Measurements from ENCODE around the gene AGAP2.
"Not testable (repeated sequence)": the region's sequence is repeated elsewhere in the genome, so short reads cannot be mapped to it uniquely, and the experiment has no call there.

Gene AGAP2

GRCh38 chr12:57738661-57739237 is at the start of gene AGAP2:
Gene AGAP2 (minus strand): TSS chr12:57738742. CDS start chr12:57738246, 496 bp downstream.
- no peak for DNase-seq

- no peak for DNase-seq
These were observed 45.3 kb upstream of the AGAP2 start for GRCh38 chr12:57783861-57784260.

DNA sequence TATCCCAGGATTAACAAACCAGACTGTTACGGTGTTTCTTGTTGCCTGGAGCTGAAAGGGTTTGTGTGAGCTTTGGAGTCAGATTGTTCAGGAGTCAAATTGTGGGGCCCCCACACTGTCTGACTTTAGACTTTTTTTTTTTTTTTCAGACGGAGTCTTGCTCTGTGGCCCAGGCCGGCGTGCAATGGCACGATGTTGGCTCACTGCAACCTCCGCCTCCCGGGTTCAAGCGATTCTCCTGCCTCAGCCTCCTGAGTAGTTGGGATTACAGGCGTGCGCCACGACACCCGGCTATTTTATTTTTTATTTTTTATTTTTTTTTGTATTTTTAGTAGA is 44.9 kb upstream of the AGAP2 start:
- no peak for DNase-seq

GRCh38 chr12:57782608-57783465 is 44.3 kb upstream of the AGAP2 start, which contains the start of gene TSFM:
Gene TSFM (plus strand): TSS chr12:57782787. CDS start chr12:57782802, 15 bp downstream.
- peak; percentile 93 for DNase-seq

DNA sequence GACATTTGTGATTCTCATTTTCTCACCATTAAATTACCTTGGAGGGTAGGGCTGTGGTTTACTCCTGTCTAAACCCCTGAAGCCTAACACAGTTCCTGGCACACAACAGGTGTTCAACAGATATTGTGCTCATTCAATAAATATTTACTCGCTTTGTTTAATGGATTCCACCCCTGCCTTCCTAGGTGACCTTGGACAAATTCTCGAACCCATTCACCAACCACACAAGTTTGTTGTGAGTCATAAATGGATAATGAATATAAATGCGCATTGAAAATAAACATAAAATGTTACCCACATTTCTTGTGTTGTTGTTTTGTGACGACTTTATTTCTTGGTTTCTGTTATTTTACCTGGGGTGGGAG is 43.7 kb upstream of the AGAP2 start:
- DNase-seq, result no peak

GRCh38 chr12:57781801-57782200 is 43.3 kb upstream of the AGAP2 start:
- DNase-seq, result no peak

DNA sequence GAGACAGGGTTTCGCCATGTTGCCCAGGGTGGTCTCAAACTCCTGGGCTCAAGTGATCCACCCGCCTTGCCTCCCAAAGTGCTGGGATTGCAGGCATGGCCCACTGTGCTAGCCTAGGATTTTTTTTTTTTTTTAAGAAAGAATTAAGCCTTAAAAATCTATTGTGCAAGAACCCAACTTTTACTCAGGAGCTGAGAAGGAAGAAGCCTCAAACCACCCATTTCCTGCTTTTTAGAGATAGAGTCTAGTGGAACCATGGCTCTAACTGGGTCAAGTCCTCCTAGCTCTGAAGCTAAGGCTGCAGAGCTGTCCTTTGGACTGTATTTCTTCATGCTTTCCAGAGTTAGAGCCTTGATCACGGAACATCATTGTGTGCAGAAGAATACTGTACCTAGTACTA is 42.7 kb upstream of the AGAP2 start:
- no peak for DNase-seq

DNA sequence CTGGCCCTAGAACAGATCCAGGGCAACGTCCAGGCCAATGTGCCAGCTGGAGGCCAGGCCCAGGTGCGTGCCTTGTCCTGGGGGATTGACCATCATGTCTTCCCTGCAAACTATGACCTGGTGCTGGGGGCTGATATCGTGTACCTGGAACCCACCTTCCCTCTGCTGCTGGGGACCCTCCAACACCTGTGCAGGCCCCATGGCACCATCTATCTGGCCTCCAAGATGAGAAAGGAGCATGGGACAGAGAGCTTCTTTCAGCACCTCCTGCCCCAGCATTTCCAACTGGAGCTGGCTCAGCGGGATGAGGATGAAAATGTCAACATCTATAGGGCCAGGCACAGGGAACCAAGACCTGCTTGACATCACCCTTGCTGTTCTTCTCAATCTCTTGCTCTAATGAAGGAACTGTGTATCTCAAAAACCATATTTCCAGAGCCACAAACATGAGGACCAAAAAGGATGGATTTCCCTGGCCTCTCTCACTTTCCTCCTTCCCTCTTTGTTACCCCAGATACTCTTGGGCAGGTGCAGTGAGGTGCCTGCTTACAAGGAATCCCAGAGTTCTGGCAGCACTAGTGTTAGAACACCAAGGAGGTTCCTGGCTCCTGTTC is 41.8 kb upstream of the AGAP2 start:
- DNase-seq, result no peak

GRCh38 chr12:57779736-57780135 is 41.2 kb upstream of the AGAP2 start:
- DNase-seq, result no peak

DNA sequence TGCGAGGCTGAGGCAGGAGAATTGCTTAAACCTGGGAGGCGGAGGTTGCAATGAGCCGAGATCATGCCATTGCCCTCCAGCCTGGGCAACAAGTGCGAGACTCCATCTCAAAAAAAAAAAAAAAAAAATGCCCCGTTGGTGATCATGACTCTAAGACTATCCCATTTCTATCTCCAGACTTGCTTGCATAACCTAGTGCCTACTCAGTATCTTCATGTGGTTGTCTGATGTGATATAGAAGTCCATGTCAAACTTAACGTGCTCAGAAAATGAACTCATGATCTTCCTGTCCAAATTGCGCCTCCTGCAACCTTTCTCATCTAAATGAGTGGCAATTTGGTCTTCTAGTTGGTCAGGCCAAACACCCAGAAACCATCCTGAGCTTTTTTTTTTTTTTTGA is 39.4 kb upstream of the AGAP2 start:
- no peak for DNase-seq

- no peak for DNase-seq
These were observed 38.8 kb upstream of the AGAP2 start for GRCh38 chr12:57777367-57777766.

DNA sequence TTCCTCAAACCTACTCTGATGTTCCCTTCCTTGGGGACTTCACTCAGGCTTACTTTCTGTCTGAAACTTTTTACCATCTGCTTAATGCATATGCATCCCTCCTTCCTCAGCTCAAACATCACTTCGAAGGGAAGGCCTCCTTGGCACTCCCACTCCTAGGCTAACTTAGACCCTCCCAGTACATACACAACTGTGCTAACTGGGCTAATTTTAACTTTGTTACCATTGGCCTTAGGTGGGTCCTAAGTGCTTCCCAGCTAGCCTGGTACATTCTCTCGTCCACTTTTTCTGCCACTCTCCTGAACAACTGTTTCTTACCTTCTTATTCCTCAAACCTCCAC is 37.7 kb upstream of the AGAP2 start:
- no peak for DNase-seq

GRCh38 chr12:57775563-57776246 is 37.2 kb upstream of the AGAP2 start:
- no peak for DNase-seq

- DNase-seq, result no peak
These were observed 36.5 kb upstream of the AGAP2 start for GRCh38 chr12:57775044-57775443.

- DNase-seq, result not testable (repeated sequence)
These were observed 36.1 kb upstream of the AGAP2 start for GRCh38 chr12:57774634-57775033.

DNA sequence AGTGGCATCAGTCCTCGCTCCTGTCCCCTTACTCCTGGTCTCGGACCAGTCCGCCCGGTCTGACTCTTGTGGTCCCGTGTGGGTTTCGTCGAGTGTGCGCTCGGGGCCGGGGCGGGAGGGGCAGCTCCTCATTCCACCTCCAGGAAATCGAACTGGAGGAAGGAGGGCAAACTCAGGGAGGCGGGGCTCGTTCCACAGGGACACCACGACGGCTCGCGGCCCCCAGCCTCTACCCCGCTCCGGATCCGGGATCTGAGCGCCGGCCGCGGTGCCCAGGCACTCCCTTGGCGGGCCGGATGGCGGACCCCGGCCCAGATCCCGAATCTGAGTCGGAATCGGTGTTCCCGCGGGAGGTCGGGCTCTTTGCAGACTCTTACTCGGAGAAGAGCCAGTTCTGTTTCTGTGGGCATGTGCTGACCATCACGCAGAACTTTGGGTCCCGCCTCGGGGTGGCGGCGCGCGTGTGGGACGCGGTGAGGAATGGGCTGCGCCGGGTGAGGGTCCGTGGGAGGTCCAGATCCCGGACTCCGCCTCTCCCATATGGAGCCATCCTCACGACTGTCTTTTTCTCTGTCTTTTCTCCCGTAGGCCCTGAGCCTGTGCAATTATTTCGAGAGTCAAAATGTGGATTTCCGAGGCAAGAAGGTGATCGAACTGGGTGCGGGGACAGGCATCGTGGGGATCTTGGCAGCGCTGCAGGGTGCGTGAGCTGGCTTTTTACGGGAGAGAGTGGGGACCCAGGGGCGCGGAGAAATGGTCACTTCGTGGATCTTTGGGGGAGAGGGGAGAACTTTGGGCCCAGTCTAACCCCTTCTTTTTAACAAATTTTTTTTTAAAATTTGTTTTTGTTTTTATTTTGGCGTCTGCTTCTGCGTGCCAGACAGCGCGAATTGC is 34.1 kb upstream of the AGAP2 start, which contains the start of gene EEF1AKMT3:
Gene EEF1AKMT3 (plus strand): TSS at position 186 of the 894 bp plus-strand sequence. CDS start 111 bp downstream, at position 297.
- no peak for DNase-seq

DNA sequence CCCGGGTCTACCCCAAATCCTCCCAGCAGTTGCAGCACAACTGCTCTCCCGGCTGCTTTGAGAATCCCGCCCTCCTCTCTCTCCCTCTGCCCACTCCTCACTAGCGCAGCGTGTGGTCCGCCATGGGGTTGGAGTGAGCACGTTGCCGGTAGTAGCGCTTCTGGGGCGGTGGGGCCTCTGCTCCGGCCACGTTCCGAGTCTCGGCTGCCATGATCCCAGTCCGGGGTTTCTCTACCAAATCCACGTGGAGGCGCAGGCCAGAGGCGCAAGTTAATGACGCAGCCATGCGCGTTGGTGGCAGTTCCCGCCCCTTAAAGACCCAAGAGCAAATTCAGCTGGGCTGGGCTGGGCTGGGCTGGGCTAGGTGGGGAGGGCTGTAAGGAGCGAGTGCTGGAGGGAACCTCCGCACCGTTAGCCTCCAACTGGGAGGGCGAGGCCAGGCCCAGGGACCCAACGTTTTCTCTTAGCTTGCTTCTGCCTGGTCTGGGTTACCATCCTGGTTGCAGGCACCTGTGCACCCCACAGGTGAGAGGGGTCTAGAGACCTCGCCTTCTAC is 33.4 kb upstream of the AGAP2 start, which contains the start of gene METTL1:
Gene METTL1 (minus strand): TSS at position 233 of the 556 bp plus-strand sequence. CDS start 22 bp downstream, at position 211.
- DNase-seq, result peak; percentile 90

- peak; percentile 84 for DNase-seq
These were observed 32.8 kb upstream of the AGAP2 start for GRCh38 chr12:57771236-57771872.

GRCh38 chr12:57770734-57771133 is 32.2 kb upstream of the AGAP2 start:
- DNase-seq, result no peak

DNA sequence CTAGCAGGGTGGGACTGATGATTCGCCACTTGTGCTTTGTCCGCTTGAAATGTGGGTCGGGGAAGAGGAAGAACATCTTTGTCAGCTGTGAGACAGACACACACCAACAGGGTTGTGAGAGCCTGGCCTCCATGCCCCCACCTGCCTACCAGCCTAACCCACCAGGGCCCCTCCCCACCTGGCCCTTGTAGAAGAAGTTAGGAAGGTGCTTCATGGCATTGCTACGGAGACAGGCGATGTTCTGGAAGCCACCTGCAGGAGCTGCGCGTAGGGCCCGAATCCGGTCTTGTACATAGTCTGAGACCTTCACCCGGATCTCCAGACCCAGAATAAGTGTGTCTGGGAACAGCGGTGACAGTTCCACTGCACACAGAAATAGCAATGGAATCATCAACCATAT is 31.1 kb upstream of the AGAP2 start:
- DNase-seq, result no peak

GRCh38 chr12:57767876-57768275 is 29.3 kb upstream of the AGAP2 start:
- no peak for DNase-seq

Measured in CD4-positive, alpha-beta T cell treated with Interleukin-15 for 1 hour (primary cell).